Brain microvascular endothelial cell (primary cell): ENCODE results near the gene SLC17A8.

Experiments
- DNase-seq: peaks from one replicate; pipeline ENCODE4 v3.0.0-alpha.2; 2020
- H3K27ac ChIP-seq: fragments of 250-450 bp; sonication (Bioruptor Pico); 2 replicates; pipeline ENCODE4 v1.5.1; 2020; ENCODE audit warnings: mild to moderate bottlenecking, moderate library complexity
- H3K27me3 ChIP-seq: fragments of 250-450 bp; sonication (Bioruptor Pico); replicated peaks from 2 replicates; pipeline ENCODE4 v1.5.1; 2020; ENCODE audit warnings: mild to moderate bottlenecking
- H3K36me3 ChIP-seq: fragments of 250-450 bp; sonication (Bioruptor Pico); replicated peaks from 2 replicates; pipeline ENCODE4 v1.5.1; 2020; ENCODE audit warnings: mild to moderate bottlenecking
- H3K4me3 ChIP-seq: 2 replicates; pipeline ENCODE4 v1.5.1; 2011; ENCODE audit warnings: low read depth, mild to moderate bottlenecking, control low read depth, low read length, moderate library complexity
- in situ Hi-C: cut with HindIII; loops from 2 replicates; pipeline ENCODE4 v1.10.0; 2017; ENCODE audit warnings: low sequenced_read_pairs, low pct_ligation_motif_present
- TF ChIP-seq, protein P1 (sequence below): IDR thresholded peaks from 2 replicates; pipeline ENCODE4 v1.5.1; 2011; ENCODE audit warnings: low read depth, mild to moderate bottlenecking, moderate library complexity, low read length, control low read depth, inconsistent platforms; ENCODE audit errors: missing control alignments

Gene SLC17A8

DNA sequence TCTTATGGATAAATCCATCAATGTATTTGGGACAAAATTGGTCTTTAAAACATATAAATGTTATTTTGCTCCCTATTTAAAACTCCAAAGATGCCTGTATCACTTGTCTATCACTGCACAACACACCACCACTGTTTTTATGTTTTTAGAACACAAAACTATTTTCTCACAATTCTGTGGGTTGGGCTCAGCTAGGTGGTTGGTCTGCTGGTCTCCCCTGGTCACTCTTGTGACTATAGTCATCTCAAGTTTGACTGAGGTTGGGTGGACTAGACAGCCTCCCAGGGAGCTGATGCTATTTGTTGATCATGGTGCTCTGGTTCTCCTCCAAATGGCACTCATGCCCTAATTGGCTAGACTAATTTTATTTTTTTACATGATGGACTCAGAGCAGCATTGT, 77.3 kb downstream of the SLC17A8 start:
- in situ Hi-C loops: no loop called here
- Histone ChIP-seq H3K4me3 (no peak overlapping the region), H3K36me3 (no peaks in the 10 kb centered on the region), H3K27me3 (no peaks in the 10 kb centered on the region), H3K27ac (no peak overlapping the region)
- TF ChIP-seq, protein P1, sequence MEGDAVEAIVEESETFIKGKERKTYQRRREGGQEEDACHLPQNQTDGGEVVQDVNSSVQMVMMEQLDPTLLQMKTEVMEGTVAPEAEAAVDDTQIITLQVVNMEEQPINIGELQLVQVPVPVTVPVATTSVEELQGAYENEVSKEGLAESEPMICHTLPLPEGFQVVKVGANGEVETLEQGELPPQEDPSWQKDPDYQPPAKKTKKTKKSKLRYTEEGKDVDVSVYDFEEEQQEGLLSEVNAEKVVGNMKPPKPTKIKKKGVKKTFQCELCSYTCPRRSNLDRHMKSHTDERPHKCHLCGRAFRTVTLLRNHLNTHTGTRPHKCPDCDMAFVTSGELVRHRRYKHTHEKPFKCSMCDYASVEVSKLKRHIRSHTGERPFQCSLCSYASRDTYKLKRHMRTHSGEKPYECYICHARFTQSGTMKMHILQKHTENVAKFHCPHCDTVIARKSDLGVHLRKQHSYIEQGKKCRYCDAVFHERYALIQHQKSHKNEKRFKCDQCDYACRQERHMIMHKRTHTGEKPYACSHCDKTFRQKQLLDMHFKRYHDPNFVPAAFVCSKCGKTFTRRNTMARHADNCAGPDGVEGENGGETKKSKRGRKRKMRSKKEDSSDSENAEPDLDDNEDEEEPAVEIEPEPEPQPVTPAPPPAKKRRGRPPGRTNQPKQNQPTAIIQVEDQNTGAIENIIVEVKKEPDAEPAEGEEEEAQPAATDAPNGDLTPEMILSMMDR: no peak
- no peak for DNase-seq

GRCh38 chr12:100435957-100436356, 79.1 kb downstream of the SLC17A8 start:
- Histone ChIP-seq H3K27me3 (no peaks in the 10 kb centered on the region), H3K4me3 (no peak overlapping the region), H3K27ac (no peak overlapping the region), H3K36me3 (no peaks in the 10 kb centered on the region)
- no peak for DNase-seq
- in situ Hi-C loops: no loop called here
- TF ChIP-seq, protein P1: no peak

DNA sequence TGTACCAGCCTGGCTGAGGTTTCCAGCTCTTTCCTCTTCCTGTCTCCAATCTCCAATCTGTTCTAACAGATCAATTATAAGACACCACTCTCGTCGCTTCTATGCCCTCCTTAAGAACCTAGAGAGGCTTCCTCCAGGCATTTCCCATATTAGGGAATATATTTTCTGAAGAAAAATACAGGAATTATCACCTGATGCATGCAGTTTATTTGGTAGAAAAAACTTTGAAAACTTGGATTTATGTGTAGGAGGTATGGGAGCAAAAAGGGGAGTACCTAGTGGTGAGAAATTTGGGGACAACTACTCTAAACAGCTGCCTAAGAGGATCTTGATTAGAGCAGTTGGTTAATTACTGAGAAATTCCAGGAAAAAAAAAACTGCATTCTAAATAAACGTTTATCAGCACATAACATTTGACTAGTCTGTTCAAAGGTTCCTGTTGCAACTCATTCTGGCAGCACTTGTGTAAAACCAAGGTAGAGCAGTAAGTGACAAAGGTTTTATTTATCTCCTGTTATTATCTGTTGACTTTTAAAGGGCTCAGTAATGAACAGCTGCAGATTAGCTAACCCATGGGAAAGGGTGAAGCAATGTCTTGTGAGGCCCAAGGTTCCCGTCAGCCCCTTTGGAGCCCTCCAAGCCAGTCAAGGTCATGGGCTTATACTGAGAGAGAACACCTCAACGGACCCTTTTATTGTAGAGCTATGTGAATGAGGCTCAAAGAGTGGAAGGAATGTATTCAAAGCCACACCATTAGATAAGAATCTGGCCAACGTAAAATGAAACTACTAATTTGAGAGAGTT, 80.4 kb downstream of the SLC17A8 start:
- no peak for DNase-seq
- TF ChIP-seq, protein P1: no peak
- in situ Hi-C loops: no loop called here
- no peak overlapping the region for H3K27ac ChIP-seq
- no peaks in the 10 kb centered on the region for H3K36me3 ChIP-seq
- H3K27me3 ChIP-seq: no peaks in the 10 kb centered on the region
- no peak overlapping the region for H3K4me3 ChIP-seq

GRCh38 chr12:100439797-100440196, 82.9 kb downstream of the SLC17A8 start:
- Histone ChIP-seq H3K27me3 (no peaks in the 10 kb centered on the region), H3K36me3 (no peaks in the 10 kb centered on the region), H3K27ac (no peak overlapping the region), H3K4me3 (no peak overlapping the region)
- TF ChIP-seq, protein P1: no peak
- in situ Hi-C loops: no loop called here
- no peak for DNase-seq

- no peaks in the 10 kb centered on the region for H3K36me3 ChIP-seq
- no peak overlapping the region for H3K4me3 ChIP-seq
- TF ChIP-seq, protein P1: no peak
- no peak for DNase-seq
- no peaks in the 10 kb centered on the region for H3K27me3 ChIP-seq
- no peak overlapping the region for H3K27ac ChIP-seq
- in situ Hi-C loops: no loop called here
Measured at GRCh38 chr12:100442403-100442802, 85.5 kb downstream of the SLC17A8 start.

DNA sequence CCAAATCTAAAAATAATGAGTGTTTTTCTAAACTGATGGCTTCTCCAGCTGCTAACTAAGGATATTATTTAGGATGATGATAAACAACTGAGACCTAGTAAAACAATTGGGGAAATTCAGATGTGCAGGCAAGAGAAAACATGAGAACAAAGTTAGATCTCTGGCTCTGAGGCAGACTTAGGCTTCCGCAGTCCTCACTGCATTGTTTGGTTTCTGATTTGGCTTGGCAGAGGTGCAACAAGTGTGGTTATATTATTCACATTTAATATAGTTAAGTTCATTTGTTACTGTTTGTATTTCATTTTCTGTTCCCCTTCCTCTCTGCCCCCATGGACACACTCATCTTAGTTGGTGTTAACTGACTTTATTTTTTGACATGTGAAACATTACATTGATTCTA, 86.6 kb downstream of the SLC17A8 start:
- TF ChIP-seq, protein P1: no peak
- no peak overlapping the region for H3K4me3 ChIP-seq
- no peaks in the 10 kb centered on the region for H3K27me3 ChIP-seq
- H3K27ac ChIP-seq: no peak overlapping the region
- in situ Hi-C loops: no loop called here
- no peak for DNase-seq
- H3K36me3 ChIP-seq: no peaks in the 10 kb centered on the region
